ENCODE measurements around the gene TMEM106A.
"Not testable (repeated sequence)": the region's sequence is repeated elsewhere in the genome, so short reads cannot be mapped to it uniquely, and the experiment has no call there.

DNA sequence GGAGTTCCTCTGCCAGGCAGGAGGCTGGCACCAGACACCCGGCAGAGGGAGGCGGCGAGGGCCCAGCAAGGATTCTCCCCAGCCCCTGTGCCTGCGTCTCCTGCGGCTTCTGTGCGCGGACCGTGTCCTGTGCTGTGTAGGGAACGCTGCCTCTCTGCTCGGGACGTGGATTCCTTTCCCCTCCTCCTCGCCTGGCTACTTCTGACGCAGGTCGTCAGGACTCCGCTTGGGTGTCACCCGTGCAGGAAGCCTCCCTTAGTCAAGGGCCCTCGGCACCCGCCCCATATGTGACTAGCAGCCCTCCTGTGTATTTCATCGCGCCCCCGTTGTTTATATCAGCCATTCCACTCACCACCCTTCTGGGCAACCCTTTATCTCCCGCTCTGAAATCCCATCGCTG, 34.8 kb downstream of the TMEM106A start:
- TF ChIP-seq TAF1 (IDR thresholded peaks at IDR 0.05; ENCODE audit: low read depth, low read length); POLR2A (IDR thresholded peaks at IDR 0.05; ENCODE audit: low read depth, low read length); POLR2AphosphoS5 (IDR thresholded peaks at IDR 0.05; ENCODE audit: low read depth, low read length); POU2F2 (IDR thresholded peaks at IDR 0.05; ENCODE audit: low read depth, low read length); SPI1 (IDR thresholded peaks at IDR 0.05; ENCODE audit: low read depth, low read length); PAX5 (IDR thresholded peaks at IDR 0.05; ENCODE audit: insufficient read depth, low read length, severe bottlenecking): not testable (repeated sequence)
